HK-2 (cell line): Measurements from ENCODE around the gene SPAG7.

Experiments used
- DNase-seq: peaks from one replicate; pipeline ENCODE4 v3.0.0-alpha.2; 2018; ENCODE audit not compliant: unreplicated experiment

SPAG7 gene

GRCh38 chr17:4967539-4968485, at the start of gene SPAG7:
TSS of gene SPAG7 (minus strand) at chr17:4967817. CDS start at chr17:4967804, 13 bp downstream.
- peak; percentile 96 for DNase-seq

GRCh38 chr17:5014357-5014756, 46.7 kb upstream of the SPAG7 start:
- no peak for DNase-seq

- DNase-seq, result peak; percentile 39
Measured at GRCh38 chr17:5011928-5012327, 44.3 kb upstream of the SPAG7 start.

- no peak for DNase-seq
Measured at GRCh38 chr17:5003214-5003867, 35.7 kb upstream of the SPAG7 start.

GRCh38 chr17:5002121-5002788, 34.6 kb upstream of the SPAG7 start:
- DNase-seq, result no peak

- DNase-seq, result no peak
Measured at GRCh38 chr17:5000237-5000639, 32.6 kb upstream of the SPAG7 start.

- DNase-seq, result no peak
Measured at GRCh38 chr17:4999430-5000093, 31.9 kb upstream of the SPAG7 start.

GRCh38 chr17:4998732-4999429, 31.3 kb upstream of the SPAG7 start:
- no peak for DNase-seq

GRCh38 chr17:4998027-4998731, 30.6 kb upstream of the SPAG7 start:
- DNase-seq, result peak; percentile 57

GRCh38 chr17:4997302-4998026, 29.8 kb upstream of the SPAG7 start, which contains the start of the genes INCA1 and KIF1C:
TSS of gene INCA1 (minus strand) at chr17:4997522. CDS start at chr17:4994437, 3,085 bp downstream.
TSS of gene KIF1C (plus strand) at chr17:4997950. CDS start at chr17:5000247, 2,297 bp downstream.
- peak; percentile 94 for DNase-seq

GRCh38 chr17:4994081-4994595, 26.5 kb upstream of the SPAG7 start:
- no peak for DNase-seq

GRCh38 chr17:4987767-4988567, 20.4 kb upstream of the SPAG7 start:
- DNase-seq, result no peak

GRCh38 chr17:4986951-4987766, 19.5 kb upstream of the SPAG7 start, which contains the start of gene CAMTA2:
TSS of gene CAMTA2 (minus strand) at chr17:4987675. CDS start at chr17:4986222, 1,453 bp downstream.
- peak; percentile 67 for DNase-seq

GRCh38 chr17:4986403-4986802, 18.8 kb upstream of the SPAG7 start:
- no peak for DNase-seq

- DNase-seq, result no peak
Measured at GRCh38 chr17:4982305-4982704, 14.7 kb upstream of the SPAG7 start.

GRCh38 chr17:4980644-4981216, 13.1 kb upstream of the SPAG7 start:
- no peak for DNase-seq

- no peak for DNase-seq
Measured at GRCh38 chr17:4978726-4979125, 11.1 kb upstream of the SPAG7 start.
